SK-N-SH (cell line): ENCODE results near the gene RXFP3.

Experiments used
- CTCF ChIP-seq: fragments of 200-600 bp; sonication (generic); IDR thresholded peaks from 2 replicates; pipeline ENCODE4 v1.6.1; 2017; ENCODE audit warnings: antibody characterized with exemption, mild to moderate bottlenecking, moderate library complexity
- EZH2phosphoT487 ChIP-seq: fragments of 200-600 bp; sonication (generic); IDR thresholded peaks from 2 replicates; pipeline ENCODE4 v1.6.1; 2017; ENCODE audit warnings: low read depth, mixed run types, mild to moderate bottlenecking, antibody characterized with exemption, moderate library complexity, borderline replicate concordance
- MXI1 ChIP-seq: IDR thresholded peaks from 2 replicates; pipeline ENCODE4 v1.6.1; 2012; ENCODE audit warnings: mild to moderate bottlenecking, low read depth, low read length, improper control_type of control experiment
- RFX5 ChIP-seq: IDR thresholded peaks from 2 replicates; pipeline ENCODE4 v1.6.1; 2012; ENCODE audit warnings: mild to moderate bottlenecking, improper control_type of control experiment, low read length
- RXRA ChIP-seq: IDR thresholded peaks from 2 replicates; pipeline ENCODE4 v1.4.0; 2012; ENCODE audit warnings: low read depth, mild to moderate bottlenecking, borderline replicate concordance
- ZBTB33 ChIP-seq: IDR thresholded peaks from 2 replicates; pipeline ENCODE4 v1.4.0; 2012; ENCODE audit warnings: low read depth, borderline replicate concordance
- TF ChIP-seq, protein P1 (sequence below): fragments of 150-350 bp; IDR thresholded peaks from 2 replicates; pipeline ENCODE4 v1.6.1; 2017; ENCODE audit warnings: antibody characterized with exemption, low read length, low read depth, borderline replicate concordance

GRCh38 chr5:33978306-33978705, 42.1 kb downstream of the RXFP3 start:
- TF ChIP-seq MXI1 (no peak), RFX5 (no peak), CTCF (no peak), RXRA (no peak), ZBTB33 (no peak), EZH2phosphoT487 (no peak)
- TF ChIP-seq, protein P1, sequence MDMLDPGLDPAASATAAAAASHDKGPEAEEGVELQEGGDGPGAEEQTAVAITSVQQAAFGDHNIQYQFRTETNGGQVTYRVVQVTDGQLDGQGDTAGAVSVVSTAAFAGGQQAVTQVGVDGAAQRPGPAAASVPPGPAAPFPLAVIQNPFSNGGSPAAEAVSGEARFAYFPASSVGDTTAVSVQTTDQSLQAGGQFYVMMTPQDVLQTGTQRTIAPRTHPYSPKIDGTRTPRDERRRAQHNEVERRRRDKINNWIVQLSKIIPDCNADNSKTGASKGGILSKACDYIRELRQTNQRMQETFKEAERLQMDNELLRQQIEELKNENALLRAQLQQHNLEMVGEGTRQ, result no peak
